GM19238 (cell line): ENCODE results near the gene DCDC1.
"Not testable (repeated sequence)": the region's sequence is repeated elsewhere in the genome, so short reads cannot be mapped to it uniquely, and the experiment has no call there.

Experiments
- DNase-seq: peaks from one replicate; pipeline ENCODE4 v3.0.0; 2011; ENCODE audit warnings: low spot score; ENCODE audit not compliant: insufficient read length

DCDC1 gene

DNA sequence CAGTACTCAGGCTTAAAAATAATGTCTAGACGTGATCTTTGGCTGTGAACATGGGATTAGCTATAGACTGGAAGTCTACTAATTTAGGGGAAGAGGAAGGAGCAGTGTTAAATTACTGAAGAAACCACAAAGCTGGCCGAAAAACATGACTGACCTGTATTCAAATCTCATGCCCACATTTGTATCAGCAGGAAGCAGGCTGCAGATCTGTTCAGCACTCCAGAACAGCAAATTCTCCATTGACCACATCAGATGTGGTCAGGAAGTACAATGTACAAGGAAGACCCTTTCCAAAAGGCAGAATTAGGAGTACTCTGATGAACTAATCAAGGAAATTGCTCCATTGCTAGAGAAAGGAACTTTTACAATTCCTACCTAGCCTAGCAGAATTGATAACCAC lies 31.7 kb downstream of the DCDC1 start:
- DNase-seq = no peak

- DNase-seq = no peak
Observed at GRCh38 chr11:31328697-31329096, 40.8 kb downstream of the DCDC1 start.

DNA sequence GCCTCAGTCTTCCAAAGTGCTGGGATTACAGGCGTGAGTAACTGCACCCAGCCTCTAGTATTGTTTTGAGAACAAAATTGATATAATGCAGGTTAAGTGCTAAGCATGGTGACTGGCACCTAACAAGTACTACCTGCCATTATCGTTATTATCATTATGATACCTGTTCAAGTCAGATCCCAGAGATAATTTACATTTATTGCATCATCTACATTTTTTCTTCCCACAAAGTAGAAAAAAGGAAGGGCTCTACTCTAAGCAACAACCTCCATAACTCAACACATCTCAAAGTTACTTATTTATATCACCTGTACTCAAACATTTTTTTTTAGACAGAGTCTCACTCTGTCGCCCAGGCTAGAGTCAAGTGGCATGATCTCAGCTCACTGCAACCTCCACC lies 42.1 kb downstream of the DCDC1 start:
- DNase-seq = no peak

DNA sequence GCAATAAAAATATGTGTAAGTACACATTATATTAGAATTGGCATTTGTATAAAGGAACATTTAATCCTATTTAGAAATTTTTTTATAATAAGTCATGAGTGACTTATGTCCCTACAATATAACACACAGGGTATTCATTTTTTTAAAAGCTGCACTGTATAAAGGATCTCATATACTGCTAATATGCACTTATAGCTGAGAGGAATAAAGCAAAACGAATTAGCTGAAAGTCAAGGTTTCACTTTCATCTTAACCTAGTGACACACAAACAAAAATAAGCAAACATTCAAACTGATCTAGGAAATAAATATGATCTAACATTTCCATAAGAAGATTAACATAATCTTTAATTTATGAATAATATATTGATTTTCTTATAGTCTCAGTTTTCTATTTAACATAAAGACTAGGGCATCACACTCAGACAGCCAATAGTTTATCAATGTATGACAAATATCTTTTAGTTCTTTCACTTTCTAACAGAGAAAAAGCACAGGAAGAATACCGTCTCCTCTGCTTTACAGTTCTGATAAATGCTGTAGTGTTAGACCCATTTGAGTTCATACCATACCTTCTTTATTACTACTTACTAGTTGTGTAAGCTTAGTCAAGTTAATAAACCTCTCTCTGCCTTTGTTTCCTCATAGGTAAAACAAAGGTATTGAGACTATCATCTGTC lies 42.9 kb downstream of the DCDC1 start:
- no peak for DNase-seq

DNA sequence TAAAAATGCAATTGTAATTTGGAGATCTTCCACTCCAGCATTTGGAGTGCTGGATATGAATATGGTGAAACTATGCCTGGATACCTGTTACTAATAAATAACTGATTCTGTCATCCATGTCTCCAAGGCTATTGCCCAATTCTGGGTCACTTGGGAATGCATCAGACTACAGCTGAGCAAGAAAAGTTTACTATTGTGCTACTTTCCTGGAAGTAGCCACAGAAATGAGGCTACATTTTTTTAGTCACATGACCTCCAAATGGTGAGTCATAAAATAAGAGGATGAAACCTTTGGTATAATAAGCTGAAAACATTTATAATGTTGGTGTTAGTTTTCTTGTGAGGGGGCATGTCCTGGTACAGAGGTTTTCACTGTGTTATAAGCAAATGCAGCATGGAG lies 44.4 kb downstream of the DCDC1 start:
- no peak for DNase-seq

- DNase-seq = no peak
Observed at GRCh38 chr11:31323145-31323544, 46.4 kb downstream of the DCDC1 start.

- DNase-seq = not testable (repeated sequence)
Observed at GRCh38 chr11:31321494-31321893, 48.0 kb downstream of the DCDC1 start.

DNA sequence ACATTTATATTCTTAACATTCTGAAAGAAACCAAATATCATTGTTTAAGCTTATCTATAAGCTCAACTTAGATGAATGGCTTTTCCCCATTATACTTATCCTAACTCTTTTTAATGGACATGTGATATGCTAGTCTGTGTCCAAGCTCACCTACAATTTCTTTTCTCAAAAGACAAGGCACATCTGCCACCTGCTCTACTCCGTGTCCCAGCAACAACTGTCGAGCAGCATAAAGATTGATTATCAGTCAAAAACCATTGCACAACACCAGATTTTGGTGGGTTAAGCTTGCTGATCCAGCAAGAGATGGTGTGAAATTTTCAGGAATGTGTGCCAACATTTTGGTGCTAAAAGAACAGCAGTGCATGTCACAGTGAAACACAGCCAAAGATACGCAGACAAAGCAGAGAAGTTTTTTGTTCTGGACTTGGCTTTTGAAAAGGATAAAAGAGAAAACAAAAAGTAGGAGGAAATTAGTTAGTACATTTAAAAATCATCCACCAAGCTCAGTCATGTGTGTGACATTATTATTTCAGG lies 65.8 kb downstream of the DCDC1 start:
- no peak for DNase-seq

DNA sequence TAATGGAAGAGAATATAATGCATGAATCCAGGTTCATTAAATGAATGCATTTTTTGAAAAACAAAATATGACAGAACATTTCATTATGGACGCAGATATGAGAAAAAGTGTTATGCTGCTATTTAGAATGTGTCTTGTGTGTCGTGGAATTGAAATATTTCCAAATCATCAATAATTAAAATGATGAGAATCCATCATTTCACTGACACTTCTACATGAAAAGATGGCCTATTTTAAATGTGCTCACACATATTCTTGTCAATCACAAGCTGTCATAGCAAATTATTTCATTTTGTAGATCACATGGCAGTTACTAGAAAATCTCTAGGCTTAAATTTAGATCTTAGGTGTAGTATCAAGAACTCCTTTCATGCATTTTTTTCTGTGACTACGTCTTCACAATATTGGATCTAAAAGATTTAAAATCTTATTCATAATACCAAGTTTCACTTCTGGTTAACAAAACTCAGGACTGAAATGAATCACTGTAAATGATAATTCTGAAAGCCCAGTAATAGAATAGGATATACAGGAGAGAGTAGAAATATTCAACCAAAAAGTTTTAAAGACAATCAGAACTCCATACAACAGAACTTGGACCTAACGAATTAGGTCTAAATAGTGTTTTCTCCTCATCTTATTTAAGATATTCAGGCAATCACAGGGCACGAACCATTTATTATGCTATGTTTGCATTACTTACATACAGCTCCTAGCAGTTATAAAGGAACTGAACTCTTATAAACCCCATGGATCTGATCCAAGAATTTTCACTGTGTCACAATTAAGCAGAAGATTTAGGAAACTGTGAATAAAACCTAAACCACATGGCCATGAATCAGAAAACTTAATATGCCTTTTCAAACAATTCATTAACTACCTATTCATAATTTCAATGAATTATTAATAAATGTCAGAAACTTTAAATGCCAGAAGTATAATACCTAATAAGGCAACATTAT lies 67.7 kb downstream of the DCDC1 start:
- DNase-seq = no peak

DNA sequence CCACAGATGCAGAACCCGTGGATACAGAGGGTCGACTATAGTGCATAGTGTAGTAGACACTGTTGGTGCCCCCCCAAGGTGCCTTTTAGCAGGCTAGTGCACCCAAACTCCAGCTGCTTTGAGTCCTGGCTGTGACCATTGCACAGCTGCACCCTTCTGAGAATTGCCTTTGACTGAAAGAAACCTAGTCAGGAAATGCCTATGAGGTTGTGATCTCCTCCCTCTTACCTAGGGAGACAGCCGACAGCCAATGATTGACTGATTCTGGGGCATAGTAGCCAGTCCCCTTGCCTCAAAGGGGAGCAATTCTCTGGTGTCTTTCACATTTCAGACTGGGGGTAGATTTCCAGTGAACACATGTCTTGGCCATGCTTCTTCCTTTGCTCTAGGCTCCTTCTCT lies 74.2 kb downstream of the DCDC1 start:
- DNase-seq = no peak

GRCh38 chr11:31273527-31273926 lies 96.0 kb downstream of the DCDC1 start:
- not testable (repeated sequence) for DNase-seq

- no peak for DNase-seq
Observed at GRCh38 chr11:31267720-31268119, 101.8 kb downstream of the DCDC1 start.

GRCh38 chr11:31264834-31265233 lies 104.7 kb downstream of the DCDC1 start:
- no peak for DNase-seq

- DNase-seq = no peak
Observed at GRCh38 chr11:31262761-31263160, 106.8 kb downstream of the DCDC1 start.

DNA sequence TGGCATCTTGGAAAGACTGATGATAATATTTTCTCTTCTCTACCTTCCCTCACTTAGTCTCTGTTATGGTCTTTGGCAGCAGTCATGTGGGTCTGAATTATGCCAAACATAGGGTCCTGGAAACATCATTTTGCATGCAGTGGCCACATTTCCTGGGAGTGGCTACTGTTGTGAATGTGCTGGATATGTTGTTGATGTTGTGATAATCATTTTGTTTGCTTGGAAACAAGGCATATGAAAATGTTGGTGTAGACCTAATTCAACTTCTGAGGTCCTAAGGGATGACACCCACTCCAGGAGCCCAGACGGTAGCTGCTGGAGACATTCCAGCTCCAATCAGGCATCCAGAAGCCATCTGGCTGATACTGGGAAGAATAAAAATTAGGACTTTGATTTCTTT lies 109.7 kb downstream of the DCDC1 start:
- no peak for DNase-seq

GRCh38 chr11:31254415-31254814 lies 115.1 kb downstream of the DCDC1 start:
- DNase-seq = no peak

GRCh38 chr11:31248768-31249167 lies 120.8 kb downstream of the DCDC1 start:
- DNase-seq = no peak

- no peak for DNase-seq
Observed at GRCh38 chr11:31247321-31247720, 122.2 kb downstream of the DCDC1 start.

DNA sequence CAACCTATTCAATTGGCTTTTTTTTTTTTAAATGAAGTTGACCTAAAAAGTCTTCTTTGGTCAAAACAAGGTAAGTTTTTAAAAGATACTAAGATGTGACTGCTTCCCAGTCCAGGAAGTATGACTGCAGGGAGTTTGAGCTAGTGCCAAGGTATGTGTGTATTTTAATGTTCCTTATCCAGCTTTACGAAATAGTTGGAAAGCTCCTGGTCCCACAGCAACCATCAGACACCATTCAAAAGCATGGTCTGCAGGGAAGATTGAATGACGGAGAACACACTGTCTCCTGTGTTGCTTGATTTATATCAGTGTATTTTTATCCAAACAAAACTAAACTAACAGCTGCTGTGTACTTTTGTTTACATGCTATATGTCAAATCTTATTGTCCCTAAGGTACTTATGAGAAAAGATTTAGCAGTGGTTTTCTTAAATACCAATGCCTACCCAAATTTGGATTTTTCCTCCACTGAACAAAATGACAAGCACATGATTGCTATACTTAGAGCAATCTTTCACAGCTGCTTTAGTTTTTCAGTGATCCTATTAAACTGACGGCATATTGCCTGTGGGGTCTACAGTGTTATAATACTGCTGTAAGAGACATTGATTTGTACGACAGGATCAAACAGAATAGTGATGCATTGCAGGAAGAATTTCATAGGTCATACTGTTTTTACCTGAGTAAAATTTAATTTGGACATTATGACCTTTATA lies 122.9 kb downstream of the DCDC1 start:
- no peak for DNase-seq

GRCh38 chr11:31243706-31244105 lies 125.8 kb downstream of the DCDC1 start:
- no peak for DNase-seq

- no peak for DNase-seq
Observed at GRCh38 chr11:31240340-31240904, 129.1 kb downstream of the DCDC1 start.
